HL-60/S4 treated with phorbol 12-myristate 13-acetate at 8.2 ng/mL for 4 days and 3 days (cell line): ENCODE data around the gene ACSBG1.

ENCODE experiments used
- in situ Hi-C: fragments of 300-500 bp; cut with MboI; formaldehyde crosslinking; loops from 2 replicates; pipeline ENCODE4 v1.15.0; 2022; ENCODE audit warnings: low sequenced_read_pairs

ACSBG1 gene

GRCh38 chr15:78224023-78224411 lies 10.3 kb downstream of the ACSBG1 start:
- in situ Hi-C loops, result no loop called here

DNA sequence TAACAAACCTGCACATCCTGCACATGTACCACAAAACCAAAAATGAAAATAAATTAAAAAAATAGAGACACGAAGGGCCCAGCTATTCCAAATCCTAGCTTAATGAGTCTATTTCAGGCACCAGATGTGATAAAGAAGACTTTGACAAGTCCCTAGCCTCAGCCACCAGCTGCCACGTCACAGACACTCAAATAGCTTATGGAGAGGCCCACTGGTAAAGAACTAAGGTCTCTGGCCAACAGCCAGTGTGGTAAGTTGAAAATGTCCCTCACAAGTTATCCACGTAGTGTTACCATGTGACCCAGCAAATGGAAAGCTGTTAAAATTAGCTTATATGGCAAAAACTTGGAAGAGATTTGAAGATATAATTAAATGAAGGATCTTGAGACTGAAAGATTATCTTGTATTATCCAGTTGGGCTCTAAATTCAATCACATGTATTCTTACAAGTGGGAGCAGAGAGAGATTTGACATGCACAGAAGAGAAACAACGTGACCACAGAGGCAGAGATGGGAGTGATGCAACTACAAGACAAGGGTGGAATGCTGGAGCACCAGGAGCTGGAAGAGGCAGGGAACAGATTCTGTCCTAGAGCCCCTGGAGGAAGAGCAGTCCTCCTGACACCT lies 10.9 kb downstream of the ACSBG1 start:
- in situ Hi-C loops, result no loop called here

GRCh38 chr15:78222745-78223395 lies 11.5 kb downstream of the ACSBG1 start:
- in situ Hi-C loops, result no loop called here

DNA sequence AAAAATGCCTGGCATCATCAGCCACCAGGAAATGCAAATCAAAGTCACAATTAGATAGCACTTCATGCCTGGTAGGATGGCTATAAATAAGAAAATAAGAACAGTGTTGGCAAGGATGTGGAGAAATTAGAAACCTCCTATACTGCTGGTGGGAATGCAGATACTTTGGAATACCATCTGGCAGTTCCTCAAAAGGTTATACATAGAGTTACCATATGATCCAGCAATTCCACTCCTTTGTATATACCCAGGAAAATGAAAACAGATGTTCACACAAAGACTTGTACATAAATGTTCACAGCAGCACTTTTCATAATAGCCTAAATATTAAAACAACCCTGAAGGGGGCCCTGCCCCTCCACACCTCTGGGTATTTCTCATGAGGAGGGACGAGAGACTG lies 13.7 kb downstream of the ACSBG1 start:
- in situ Hi-C loops, result no loop called here

DNA sequence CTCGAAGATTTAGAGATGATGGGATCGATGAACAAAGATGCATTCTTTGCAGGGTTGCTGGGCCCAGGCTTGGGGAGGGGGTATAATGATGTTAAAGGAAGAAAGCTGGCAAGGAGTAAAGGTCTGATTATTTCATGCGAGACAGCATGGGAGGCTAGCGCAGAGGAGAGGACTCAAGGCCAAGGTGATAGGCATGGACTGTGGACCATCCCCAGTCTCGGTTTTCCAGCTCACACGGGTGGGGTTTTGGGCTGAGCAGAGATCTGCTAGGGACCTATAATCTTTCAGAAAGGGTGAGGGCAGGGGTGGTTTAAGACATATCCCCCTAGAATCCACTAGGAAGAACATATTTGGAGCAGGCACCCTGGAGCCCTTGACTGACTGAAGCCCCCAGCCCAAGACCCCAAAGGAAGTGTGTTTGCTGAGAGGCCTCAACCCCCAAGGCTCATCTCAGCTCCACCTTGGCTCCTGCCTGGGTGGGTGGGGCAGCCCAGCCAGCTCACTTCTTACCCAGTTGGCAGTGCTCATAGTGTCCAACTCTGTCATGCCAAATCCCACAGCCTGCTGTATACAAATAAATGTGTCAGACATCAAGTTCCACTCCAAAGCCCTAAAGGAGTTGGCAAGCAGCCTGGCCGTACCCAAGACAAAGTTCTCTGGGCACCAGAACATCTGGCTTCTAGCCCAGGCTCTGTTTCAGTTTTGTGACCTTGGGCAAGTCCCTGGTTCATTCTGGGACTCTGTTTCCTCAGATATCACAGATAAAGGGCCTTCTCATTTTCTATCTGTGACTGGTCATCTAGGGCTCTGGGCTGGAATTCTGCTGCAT lies 17.9 kb downstream of the ACSBG1 start:
- in situ Hi-C loops, result no loop called here

DNA sequence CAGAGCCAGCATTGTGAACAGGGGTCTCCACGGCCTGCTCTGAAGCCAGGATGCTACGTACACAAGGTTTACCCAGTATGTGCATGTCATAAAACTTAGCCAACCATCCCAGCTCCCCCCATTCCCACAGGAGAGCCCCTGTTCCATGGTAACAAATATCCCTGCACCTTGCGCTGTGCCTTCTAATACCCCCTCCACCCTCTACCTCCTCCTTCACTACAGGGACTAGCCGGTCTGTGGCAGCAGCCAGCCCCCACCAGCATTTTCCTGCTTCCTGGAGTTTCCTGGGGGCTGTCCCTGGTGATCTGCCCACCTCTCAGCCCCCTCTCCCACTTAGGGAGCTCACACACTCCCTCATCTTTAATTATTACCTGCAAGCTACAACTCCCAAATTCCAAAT lies 20.4 kb downstream of the ACSBG1 start:
- in situ Hi-C loops, result no loop called here

DNA sequence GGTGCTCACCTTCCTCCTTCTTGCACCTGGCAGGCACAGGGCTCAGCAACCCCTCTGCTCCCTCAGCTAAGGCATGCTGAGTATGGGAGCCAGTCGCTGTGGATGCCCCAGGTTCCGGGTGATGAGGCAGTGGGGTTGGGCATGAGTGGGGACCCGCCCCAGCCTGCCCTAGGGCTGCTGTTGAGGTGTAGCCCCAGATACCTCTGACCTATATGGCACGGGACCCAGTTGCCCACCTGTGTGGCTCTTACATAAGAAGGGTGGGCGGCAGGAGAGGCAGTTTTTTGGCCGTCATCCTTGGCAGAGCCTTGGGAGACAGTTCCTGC lies 21.0 kb downstream of the ACSBG1 start:
- in situ Hi-C loops, result no loop called here

DNA sequence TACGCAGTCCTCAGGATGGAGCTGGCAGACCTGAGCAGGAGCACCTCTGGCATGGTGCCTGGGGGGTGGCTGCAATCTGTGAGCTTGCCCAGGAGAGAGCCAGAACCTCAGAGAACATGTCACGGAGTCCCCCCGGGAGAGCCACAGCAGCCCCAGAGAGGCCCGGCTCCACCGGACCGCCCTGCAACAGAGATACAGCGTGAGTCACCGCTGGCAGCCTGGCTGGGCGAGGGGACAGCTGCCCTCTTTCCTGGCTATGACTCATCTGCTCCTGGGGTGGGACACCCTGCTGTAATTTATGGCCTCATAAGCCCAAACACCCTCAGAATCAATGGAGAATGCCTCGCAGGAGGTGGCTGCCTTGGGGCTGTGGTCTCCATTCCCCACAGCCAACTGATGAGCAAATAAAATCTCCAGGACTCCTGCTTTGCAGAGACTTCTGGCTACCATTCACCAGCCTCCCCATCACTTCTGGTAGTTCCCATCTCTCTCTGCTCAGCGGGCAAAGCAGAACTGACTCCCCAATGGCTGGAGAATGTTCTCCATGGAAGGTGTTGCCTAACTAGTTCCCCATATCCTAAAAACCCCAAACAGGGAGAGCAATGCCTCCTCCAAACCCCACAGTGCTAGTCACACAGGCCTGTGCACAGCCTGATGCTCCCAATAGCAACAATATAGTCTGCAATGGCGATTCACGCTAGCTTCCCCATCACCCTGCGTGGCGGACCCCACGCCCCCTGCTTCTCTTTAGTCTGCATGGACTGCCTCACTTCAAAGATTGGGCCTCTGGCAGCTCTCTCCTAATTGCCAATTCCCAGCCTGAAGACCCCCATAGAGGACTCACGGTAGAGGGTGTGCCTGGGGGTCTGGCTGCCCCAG lies 21.6 kb downstream of the ACSBG1 start:
- in situ Hi-C loops, result no loop called here

- in situ Hi-C loops, result no loop called here
Observed at GRCh38 chr15:78212008-78212407, 22.4 kb downstream of the ACSBG1 start.

GRCh38 chr15:78211189-78211921 lies 23.0 kb downstream of the ACSBG1 start:
- in situ Hi-C loops, result no loop called here

GRCh38 chr15:78210349-78210717 lies 24.0 kb downstream of the ACSBG1 start:
- in situ Hi-C loops, result no loop called here

DNA sequence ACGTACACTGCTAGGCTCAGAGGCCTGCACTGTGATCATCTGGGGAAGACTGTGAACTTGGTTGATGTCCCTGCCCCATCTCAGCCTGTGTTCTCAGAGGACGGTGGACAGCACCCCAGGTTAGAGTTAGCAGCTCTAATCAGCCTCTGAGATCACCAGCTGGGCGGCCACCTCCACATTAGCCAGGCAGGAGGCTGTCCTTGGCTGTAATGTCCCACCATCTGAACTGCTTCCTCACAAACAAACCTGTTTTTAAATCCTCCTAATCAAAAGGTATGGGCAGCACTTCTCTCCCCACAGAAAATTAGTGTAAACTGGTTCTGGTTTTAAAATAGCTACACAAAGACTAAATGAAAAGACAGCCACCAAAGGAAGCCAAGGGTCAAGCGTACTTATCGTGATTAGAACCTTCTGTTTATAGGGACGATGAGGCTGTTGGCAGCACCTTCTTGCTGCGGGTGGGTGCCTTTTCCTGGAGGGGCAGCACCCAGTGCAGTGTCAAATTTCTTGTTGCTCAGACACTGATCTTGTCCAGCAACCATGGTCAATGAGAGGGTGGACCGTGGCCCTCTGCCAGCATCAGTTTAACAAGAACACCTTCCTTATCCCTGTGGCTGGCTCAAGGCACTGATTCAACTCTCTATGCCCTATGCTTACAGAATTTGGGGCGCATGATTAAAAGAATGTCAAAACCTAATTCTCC lies 24.6 kb downstream of the ACSBG1 start:
- in situ Hi-C loops, result no loop called here

GRCh38 chr15:78208887-78209645 lies 25.3 kb downstream of the ACSBG1 start:
- in situ Hi-C loops, result no loop called here

- in situ Hi-C loops, result no loop called here
Observed at GRCh38 chr15:78208341-78208844, 26.0 kb downstream of the ACSBG1 start.

DNA sequence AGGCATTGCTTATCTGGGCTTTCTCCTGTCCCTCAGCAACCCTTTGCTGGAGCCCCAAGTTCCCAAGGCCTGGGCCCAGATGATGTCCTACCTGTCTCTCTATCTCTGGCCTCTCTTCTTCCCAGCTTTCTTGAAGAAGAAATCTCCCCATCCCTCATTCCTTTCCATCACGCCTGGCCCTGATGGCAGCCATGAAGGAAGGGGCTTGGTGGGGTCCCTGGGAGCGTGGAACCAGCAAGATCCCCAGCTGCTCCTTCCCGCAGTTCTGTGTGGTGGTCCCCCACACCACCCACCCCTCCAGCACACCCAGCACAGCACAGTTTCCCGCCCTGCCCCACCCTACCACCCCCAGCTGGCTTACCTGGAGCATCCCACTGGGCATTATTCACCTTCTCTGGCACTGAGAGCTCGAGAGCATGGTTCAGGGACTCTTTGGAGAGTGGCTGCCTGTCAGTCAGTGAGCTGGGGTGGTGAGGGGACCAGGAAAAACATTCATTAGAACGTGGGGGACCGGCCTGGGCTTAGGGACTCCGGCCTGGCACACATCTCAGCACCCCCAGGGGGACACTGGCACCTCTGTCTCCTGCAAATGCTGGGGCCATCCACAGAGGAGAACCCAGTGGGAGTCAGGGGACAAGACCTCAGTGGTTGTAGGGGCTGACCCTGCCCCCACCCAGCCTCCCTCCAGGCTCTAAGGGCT lies 26.6 kb downstream of the ACSBG1 start:
- in situ Hi-C loops, result no loop called here

DNA sequence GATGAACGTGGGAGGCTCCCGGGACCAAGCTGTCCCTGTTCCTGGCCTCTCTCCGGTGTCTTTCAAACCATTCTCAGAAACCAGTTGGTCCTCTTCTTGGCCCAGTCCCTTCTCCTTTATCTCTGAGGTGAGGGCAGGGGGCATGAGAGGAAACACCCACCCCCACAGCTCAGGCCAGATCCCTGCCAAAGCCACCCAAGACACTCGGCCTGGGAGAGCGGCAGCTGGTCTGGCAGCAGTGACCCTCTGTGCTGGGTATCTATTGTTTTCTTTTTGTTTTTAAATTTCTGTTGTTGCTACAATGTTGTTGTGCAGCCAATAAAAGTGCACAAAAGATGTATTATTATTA lies 27.3 kb downstream of the ACSBG1 start:
- in situ Hi-C loops, result no loop called here

GRCh38 chr15:78206326-78207109 lies 27.8 kb downstream of the ACSBG1 start:
- in situ Hi-C loops, result no loop called here

GRCh38 chr15:78205856-78206255 lies 28.5 kb downstream of the ACSBG1 start:
- in situ Hi-C loops, result no loop called here
